Large intestine (tissue), 12 donors: Measurements from ENCODE around the gene EYA2. TPM values are rescaled to one million over a fixed set of nuclear protein-coding genes. Genes with fewer than 3 reads are reported as not detected.

ENCODE experiments used
- DNase-seq, 2 donors: peaks; one replicate each; pipeline versions ENCODE4 v3.0.0 to v3.0.0-alpha.2; 2013
- H3K27ac ChIP-seq: one replicate; pipeline ENCODE4 v1.5.1; 2013; ENCODE audit warnings: low read length
- H3K27me3 ChIP-seq: 2 replicates; pipeline ENCODE4 v1.6.1; 2013; ENCODE audit warnings: low read length; ENCODE audit not compliant: control insufficient read depth, insufficient read depth
- H3K36me3 ChIP-seq: 2 replicates; pipeline ENCODE4 v1.6.1; 2013; ENCODE audit warnings: low read length; ENCODE audit not compliant: control insufficient read depth, insufficient read depth
- H3K4me1 ChIP-seq: one replicate; pipeline ENCODE4 v1.6.1; 2013; ENCODE audit warnings: low read length; ENCODE audit not compliant: control insufficient read depth, insufficient read depth
- H3K4me3 ChIP-seq: one replicate; pipeline ENCODE4 v1.5.1; 2013; ENCODE audit warnings: low read length
- H3K9me3 ChIP-seq: one replicate; pipeline ENCODE4 v1.6.1; 2013; ENCODE audit warnings: mild to moderate bottlenecking, low read depth, low read length, moderate library complexity; ENCODE audit not compliant: control insufficient read depth
- WGBS: methylation state at CpG from one replicate; pipeline ENCODE4 v1.1.5; 2013; ENCODE audit warnings: low lambda C conversion rate; ENCODE audit not compliant: insufficient coverage; 5-methylcytosine and 5-hydroxymethylcytosine counted together
- long read RNA-seq, 11 donors: transcript quantifications; one replicate each; lab custom pipeline, GENCODE V29; 2026
- polyA plus RNA-seq: library from polyadenylated mRNA; unstranded; fragments of 120-200 nt; gene quantifications from one replicate; pipeline ENCODE4 v1.2.1, GENCODE V29; 2013

The EYA2 gene
- 0.72 TPM for polyA plus RNA-seq
- long read RNA-seq, donor 1, result 0 reads
- long read RNA-seq, donor 2, result 0 reads
- long read RNA-seq, donor 3, result 0 reads
- long read RNA-seq, donor 4, result 0 reads
- long read RNA-seq, donor 5, result 0 reads
- long read RNA-seq, donor 6, result 0 reads
- long read RNA-seq, donor 7, result 0 reads
- long read RNA-seq, donor 8, result 0 reads
- long read RNA-seq, donor 9, result 0 reads
- long read RNA-seq, donor 10, result 0 reads
- long read RNA-seq, donor 11, result 0 reads

GRCh38 chr20:46894579-46894958, at the start of gene EYA2:
EYA2 (plus strand) TSS chr20:46894843; CDS start chr20:46990011, 95,168 bp downstream.
- Histone ChIP-seq H3K4me3 (no peak within 1 kb of the TSS), H3K27ac (no peak within 1 kb of the TSS), H3K36me3 (no peaks in the 10 kb centered on the region), H3K4me1 (peaks cover 5% of the 10 kb centered on the region), H3K27me3 (peaks cover 58% of the 10 kb centered on the region), H3K9me3 (peaks cover 8% of the 10 kb centered on the region)
- DNase-seq, result peak in 1 of 2 donors; percentile 10
- WGBS, result no CpG with 5 or more reads among the region's 52 CpGs

GRCh38 chr20:46844965-46845364, 49.7 kb upstream of the EYA2 start:
- no peak for DNase-seq
- H3K27me3 ChIP-seq, result no peaks in the 10 kb centered on the region
- H3K27ac ChIP-seq, result no peak overlapping the region
- no peak overlapping the region for H3K4me3 ChIP-seq
- WGBS, result no CpG with 5 or more reads among the region's 9 CpGs
- no peaks in the 10 kb centered on the region for H3K36me3 ChIP-seq
- no peaks in the 10 kb centered on the region for H3K9me3 ChIP-seq
- H3K4me1 ChIP-seq, result peaks cover 2% of the 10 kb centered on the region

GRCh38 chr20:46849269-46849668, 45.4 kb upstream of the EYA2 start:
- Histone ChIP-seq H3K36me3 (no peaks in the 10 kb centered on the region), H3K4me1 (peaks cover 5% of the 10 kb centered on the region), H3K27me3 (no peaks in the 10 kb centered on the region), H3K27ac (peak overlapping the region; percentile 70), H3K4me3 (no peak overlapping the region), H3K9me3 (no peaks in the 10 kb centered on the region)
- no peak for DNase-seq
- WGBS, result 93% methylated on average over 2 of the region's 4 CpGs

GRCh38 chr20:46849751-46850150, 44.9 kb upstream of the EYA2 start:
- no peak for DNase-seq
- Histone ChIP-seq H3K4me3 (no peak overlapping the region), H3K27me3 (no peaks in the 10 kb centered on the region), H3K27ac (peak overlapping the region; percentile 70), H3K4me1 (peaks cover 5% of the 10 kb centered on the region), H3K9me3 (no peaks in the 10 kb centered on the region), H3K36me3 (no peaks in the 10 kb centered on the region)
- WGBS, result 100% methylated on average over 1 of the region's 5 CpGs

GRCh38 chr20:46850416-46850815, 44.2 kb upstream of the EYA2 start:
- DNase-seq, result peak; percentile 88 to 97
- H3K36me3 ChIP-seq, result no peaks in the 10 kb centered on the region
- H3K27ac ChIP-seq, result peak overlapping the region; percentile 70
- no CpG with 5 or more reads among the region's 10 CpGs for WGBS
- H3K9me3 ChIP-seq, result no peaks in the 10 kb centered on the region
- no peaks in the 10 kb centered on the region for H3K27me3 ChIP-seq
- H3K4me1 ChIP-seq, result peaks cover 5% of the 10 kb centered on the region
- H3K4me3 ChIP-seq, result no peak overlapping the region

GRCh38 chr20:46850896-46851295, 43.7 kb upstream of the EYA2 start:
- Histone ChIP-seq H3K9me3 (no peaks in the 10 kb centered on the region), H3K27ac (peak overlapping the region; percentile 70), H3K4me3 (no peak overlapping the region), H3K4me1 (peaks cover 5% of the 10 kb centered on the region), H3K36me3 (no peaks in the 10 kb centered on the region), H3K27me3 (no peaks in the 10 kb centered on the region)
- DNase-seq, result no peak
- WGBS, result 79% methylated on average over 3 of the region's 7 CpGs

- no peaks in the 10 kb centered on the region for H3K27me3 ChIP-seq
- H3K36me3 ChIP-seq, result no peaks in the 10 kb centered on the region
- H3K4me1 ChIP-seq, result peaks cover 5% of the 10 kb centered on the region
- no peak for DNase-seq
- no peaks in the 10 kb centered on the region for H3K9me3 ChIP-seq
- WGBS, result 100% methylated on average over 1 of the region's 4 CpGs
- H3K4me3 ChIP-seq, result no peak overlapping the region
- no peak overlapping the region for H3K27ac ChIP-seq
Observed at GRCh38 chr20:46851746-46852145, 42.9 kb upstream of the EYA2 start.

GRCh38 chr20:46852313-46852712, 42.3 kb upstream of the EYA2 start:
- Histone ChIP-seq H3K36me3 (no peaks in the 10 kb centered on the region), H3K4me3 (no peak overlapping the region), H3K9me3 (no peaks in the 10 kb centered on the region), H3K27me3 (no peaks in the 10 kb centered on the region), H3K27ac (no peak overlapping the region), H3K4me1 (peaks cover 5% of the 10 kb centered on the region)
- WGBS, result 70% methylated on average over 3 of the region's 4 CpGs
- no peak for DNase-seq

GRCh38 chr20:46853926-46854325, 40.7 kb upstream of the EYA2 start:
- no peaks in the 10 kb centered on the region for H3K9me3 ChIP-seq
- 80% methylated on average over 2 of the region's 10 CpGs for WGBS
- peaks cover 5% of the 10 kb centered on the region for H3K4me1 ChIP-seq
- H3K27me3 ChIP-seq, result no peaks in the 10 kb centered on the region
- no peak for DNase-seq
- H3K4me3 ChIP-seq, result no peak overlapping the region
- no peak overlapping the region for H3K27ac ChIP-seq
- no peaks in the 10 kb centered on the region for H3K36me3 ChIP-seq

GRCh38 chr20:46857061-46857831, 37.4 kb upstream of the EYA2 start:
- peak; percentile 18 to 39 for DNase-seq
- Histone ChIP-seq H3K4me3 (no peak overlapping the region), H3K9me3 (no peaks in the 10 kb centered on the region), H3K27me3 (no peaks in the 10 kb centered on the region), H3K4me1 (no peaks in the 10 kb centered on the region), H3K27ac (no peak overlapping the region), H3K36me3 (no peaks in the 10 kb centered on the region)
- WGBS, result 100% methylated on average over 1 of the region's 6 CpGs
